H1 (cell line): ENCODE measurements around the gene ST3GAL3. TPM values are rescaled to one million over a fixed set of nuclear protein-coding genes. Genes with fewer than 3 reads are reported as not detected.

Source experiments
- CTCF ChIA-PET: fragments of 300-600 bp; sonication (Branson Sonifier 250); formaldehyde crosslinking; loops from one replicate; lab custom pipeline; 2021; ENCODE audit not compliant: partially characterized antibody; lab: Charles Lee
- POLR2A ChIA-PET: fragments of 300-600 bp; sonication (Branson Sonifier 250); formaldehyde crosslinking; loops from one replicate; lab custom pipeline; 2021; ENCODE audit warnings: inconsistent platforms; ENCODE audit not compliant: partially characterized antibody; lab: Charles Lee
- DNase-seq, 2 experiments: peaks; one replicate each; pipeline versions ENCODE4 v3.0.0 to v3.0.0-alpha.2; 2010 to 2022; ENCODE audit warnings: low spot score in 2 of 2, low read depth in 1 of 2, mixed read lengths in 1 of 2
- FAIRE-seq: peaks from 2 replicates; lab custom pipeline; 2011; peaks lifted over from hg19 to GRCh38; lab: Jason Lieb, UNC
- H2AFZ ChIP-seq: 2 replicates; pipeline ENCODE4 v1.8.1; 2012; ENCODE audit warnings: low read length, inconsistent platforms
- H2AK5ac ChIP-seq: 2 replicates; pipeline ENCODE4 v1.6.1; 2013; ENCODE audit warnings: low read depth, low read length
- H2BK120ac ChIP-seq: replicated peaks from 2 replicates; pipeline ENCODE3; 2013; ENCODE audit warnings: low read depth, low read length, inconsistent platforms
- H2BK12ac ChIP-seq: 2 replicates; pipeline ENCODE4 v1.6.1; 2013; ENCODE audit warnings: low read depth, low read length
- H2BK15ac ChIP-seq: 2 replicates; pipeline ENCODE4 v1.6.1; 2013; ENCODE audit warnings: low read length
- H2BK20ac ChIP-seq: 2 replicates; pipeline ENCODE4 v1.6.1; 2013; ENCODE audit warnings: low read length
- H2BK5ac ChIP-seq: 2 replicates; pipeline ENCODE4 v1.6.1; 2013; ENCODE audit warnings: low read depth, low read length
- H3K14ac ChIP-seq: 2 replicates; pipeline ENCODE4 v1.6.1; 2013; ENCODE audit warnings: inconsistent platforms; ENCODE audit not compliant: insufficient read length
- H3K18ac ChIP-seq: 2 replicates; pipeline ENCODE4 v1.6.1; 2013; ENCODE audit warnings: low read length; ENCODE audit errors: extremely low read depth
- H3K23ac ChIP-seq: 2 replicates; pipeline ENCODE4 v1.6.1; 2013; ENCODE audit warnings: inconsistent platforms; ENCODE audit not compliant: insufficient read length
- H3K23me2 ChIP-seq: 2 replicates; pipeline ENCODE4 v1.6.1; 2013; ENCODE audit warnings: low read depth, low read length
- H3K27ac ChIP-seq: 2 replicates; pipeline ENCODE4 v1.6.1; 2011; ENCODE audit warnings: low read depth, low read length, inconsistent platforms
- H3K27me3 ChIP-seq, 4 experiments: replicated peaks in 1 of 4; 1 replicate in 1 of 4; 2 replicates in 3 of 4; pipeline versions ENCODE4 v1.6.1 to v1.8.1; 2011 to 2013; ENCODE audit warnings: low read length in 3 of 4, mild to moderate bottlenecking in 3 of 4, inconsistent platforms in 2 of 4, mixed read lengths in 2 of 4, moderate library complexity in 1 of 4; ENCODE audit not compliant: control insufficient read depth in 3 of 4, insufficient read depth in 3 of 4; ENCODE audit errors: extremely low read depth in 1 of 4
- H3K36me3 ChIP-seq, 4 experiments: 2 replicates each; pipeline versions ENCODE4 v1.6.1 to v1.8.1; 2011 to 2013; ENCODE audit warnings: mild to moderate bottlenecking in 4 of 4, low read length in 3 of 4, moderate library complexity in 2 of 4, control low read depth in 1 of 4, inconsistent platforms in 1 of 4; ENCODE audit not compliant: insufficient read depth in 4 of 4, control insufficient read depth in 2 of 4
- H3K4ac ChIP-seq: replicated peaks from 2 replicates; pipeline ENCODE3; 2013; ENCODE audit warnings: low read length, low read depth, mixed read lengths, inconsistent platforms; ENCODE audit not compliant: insufficient read length
- H3K4me1 ChIP-seq, 4 experiments: replicated peaks in 1 of 4; 1 replicate in 1 of 4; 2 replicates in 3 of 4; pipeline versions ENCODE4 v1.6.1 to v1.8.1; 2011 to 2013; ENCODE audit warnings: low read length in 3 of 4, inconsistent platforms in 2 of 4, mixed read lengths in 1 of 4; ENCODE audit not compliant: insufficient read depth in 4 of 4, control insufficient read depth in 3 of 4
- H3K4me2 ChIP-seq, 2 experiments: 2 replicates each; pipeline versions ENCODE4 v1.6.1 to v1.8.1; 2011 to 2013; ENCODE audit warnings: low read depth in 2 of 2, low read length in 2 of 2, control low read depth in 1 of 2, inconsistent platforms in 1 of 2, mild to moderate bottlenecking in 1 of 2; ENCODE audit not compliant: insufficient read depth in 1 of 2
- H3K4me3 ChIP-seq, 4 experiments: fragments of 200-600, 300-600 bp in 1 of 4; sonication (generic), shearing (Covaris generic), sonication (Bioruptor Twin) in 1 of 4; 2 replicates each; pipeline versions ENCODE4 v1.5.1 to v1.8.1; 2011 to 2016; ENCODE audit warnings: low read length in 4 of 4, low read depth in 3 of 4, control low read depth in 2 of 4, inconsistent platforms in 2 of 4, mild to moderate bottlenecking in 2 of 4, mixed read lengths in 1 of 4, moderate library complexity in 1 of 4; ENCODE audit not compliant: insufficient read depth in 2 of 4; ENCODE audit errors: extremely low read depth in 1 of 4
- H3K56ac ChIP-seq: replicated peaks from 2 replicates; pipeline ENCODE3; 2013; ENCODE audit warnings: low read depth, mild to moderate bottlenecking, mixed read lengths, low read length, inconsistent platforms; ENCODE audit not compliant: insufficient read length
- H3K79me1 ChIP-seq: 2 replicates; pipeline ENCODE4 v1.6.1; 2013; ENCODE audit warnings: low read depth, low read length, control low read depth
- H3K79me2 ChIP-seq, 2 experiments: 2 replicates each; pipeline versions ENCODE4 v1.6.1 to v1.8.1; 2012 to 2013; ENCODE audit warnings: low read length in 2 of 2, mild to moderate bottlenecking in 2 of 2, inconsistent platforms in 1 of 2; ENCODE audit not compliant: insufficient read depth in 2 of 2, control insufficient read depth in 1 of 2
- H3K9ac ChIP-seq, 4 experiments: replicated peaks in 1 of 4; 1 replicate in 1 of 4; 2 replicates in 3 of 4; pipeline versions ENCODE4 v1.6.1 to v1.8.1; 2011 to 2013; ENCODE audit warnings: low read depth in 3 of 4, low read length in 3 of 4, control low read depth in 2 of 4, mild to moderate bottlenecking in 2 of 4, moderate library complexity in 2 of 4, inconsistent platforms in 1 of 4; ENCODE audit errors: extremely low read depth in 1 of 4
- H3K9me3 ChIP-seq, 2 experiments: 2 replicates each; pipeline versions ENCODE4 v1.6.1 to v1.8.1; 2012 to 2013; ENCODE audit warnings: mild to moderate bottlenecking in 2 of 2, moderate library complexity in 2 of 2, control low read depth in 1 of 2, inconsistent platforms in 1 of 2, low read depth in 1 of 2, low read length in 1 of 2, mixed read lengths in 1 of 2; ENCODE audit not compliant: insufficient read depth in 2 of 2
- H4K20me1 ChIP-seq, 2 experiments: replicated peaks in 1 of 2; 2 replicates each; pipeline versions ENCODE3 to v1.8.1; 2011 to 2013; ENCODE audit warnings: inconsistent platforms in 2 of 2, low read length in 2 of 2, mild to moderate bottlenecking in 1 of 2; ENCODE audit not compliant: insufficient read depth in 2 of 2, control insufficient read depth in 1 of 2
- H4K5ac ChIP-seq: 2 replicates; pipeline ENCODE4 v1.6.1; 2013; ENCODE audit warnings: low read length, low read depth, mixed read lengths, inconsistent platforms; ENCODE audit not compliant: insufficient read length
- H4K8ac ChIP-seq: 2 replicates; pipeline ENCODE4 v1.8.0; 2013; ENCODE audit warnings: mild to moderate bottlenecking, moderate library complexity, low read length, inconsistent platforms; ENCODE audit not compliant: insufficient read depth; ENCODE audit errors: extremely low read depth
- H4K91ac ChIP-seq: replicated peaks from 2 replicates; pipeline ENCODE3; 2013; ENCODE audit warnings: low read length, mixed read lengths, inconsistent platforms; ENCODE audit not compliant: insufficient read length
- ATF2 ChIP-seq: IDR thresholded peaks from 2 replicates; pipeline ENCODE4 v1.6.1; 2012; ENCODE audit warnings: low read length, inconsistent platforms
- BACH1 ChIP-seq: IDR thresholded peaks from 2 replicates; pipeline ENCODE4 v1.6.1; 2012; ENCODE audit warnings: low read length, improper control_type of control experiment
- CHD1 ChIP-seq: IDR thresholded peaks from 2 replicates; pipeline ENCODE4 v1.6.1; 2012; ENCODE audit warnings: low read depth, low read length, improper control_type of control experiment
- SUZ12 ChIP-seq: fragments of 200-600 bp; sonication (generic); IDR thresholded peaks from 2 replicates; pipeline ENCODE4 v1.6.1; 2012; ENCODE audit warnings: mild to moderate bottlenecking, inconsistent platforms, low read length, moderate library complexity, mixed read lengths
- WGBS, 2 experiments: shearing (Covaris generic) in 1 of 2; methylation state at CpG; one replicate each; pipeline versions ENCODE4 v1.1.6 to v1.1.7; 2013 to 2015; ENCODE audit warnings: low lambda C conversion rate in 2 of 2, mixed read lengths in 2 of 2, inconsistent platforms in 1 of 2, low coverage in 1 of 2, missing lambda C conversion rate in 1 of 2; ENCODE audit not compliant: insufficient replicate concordance in 2 of 2, insufficient coverage in 1 of 2, insufficient read length in 1 of 2; ENCODE audit errors: extremely low coverage in 1 of 2, missing lambda C conversion rate in 1 of 2; 5-methylcytosine and 5-hydroxymethylcytosine counted together
- polyA plus RNA-seq, 7 experiments: library from polyadenylated mRNA; depleted of rRNA in 3 of 7; stranded (reverse) in 5 of 7; unstranded in 2 of 7; fragments of >200 nt in 5 of 7; fragments of 200-250 nt in 2 of 7; gene quantifications; 1 replicate in 5 of 7; 2 replicates in 1 of 7; 4 replicates in 1 of 7; pipeline versions ENCODE4 v1.2.1 to v1.2.3, GENCODE V29; 2011 to 2013; ENCODE audit warnings: missing spikeins in 2 of 7, mixed read lengths in 2 of 7
- total RNA-seq: library from RNA; stranded (reverse); fragmentation: NEBNext Ultra II Directional; extraction: Animal tissue kit (Norgen Biotek cat#: 25700); gene quantifications from 2 replicates; pipeline ENCODE4 v1.2.1, GENCODE V29; 2021

Gene ST3GAL3
- total and polyA plus RNA-seq, 2 of the 8 experiments (the other 6 are each of a cell fraction or from before 2014, with no cell fraction given) = 6.8 to 7.0 TPM

GRCh38 chr1:43716559-43717281 is 9.4 kb downstream of the ST3GAL3 start:
- Histone ChIP-seq H3K23ac (no peak overlapping the region), H3K4me1 (no peaks in the 10 kb centered on the region), H3K79me2 (no peaks in the 10 kb centered on the region), H3K4me3 (no peak overlapping the region), H3K9ac (no peak overlapping the region), H3K4ac (no peak overlapping the region), H2BK20ac (no peak overlapping the region), H3K14ac (no peak overlapping the region), H3K79me1 (no peaks in the 10 kb centered on the region; the same call in 1 of the 2 replicates), H4K8ac (no peak overlapping the region), H2BK5ac (no peak overlapping the region), H2BK12ac (no peak overlapping the region), H2BK120ac (no peak overlapping the region), H3K18ac (no peak overlapping the region), H4K91ac (no peak overlapping the region), H3K9me3 (no peaks in the 10 kb centered on the region), H3K4me2 (no peak overlapping the region), H3K27ac (no peak overlapping the region), H2AFZ (no peak overlapping the region), H4K5ac (no peak overlapping the region), H3K56ac (no peak overlapping the region), H4K20me1 (peaks cover 0 to 3% of the 10 kb centered on the region in 2 experiments), H2AK5ac (no peak overlapping the region), H3K36me3 (no peaks in the 10 kb centered on the region), H3K27me3 (no peaks in the 10 kb centered on the region), H2BK15ac (no peak overlapping the region), H3K23me2 (no peaks in the 10 kb centered on the region)
- WGBS, 2 experiments = 88% methylated on average over 15 of the region's 15 CpGs; no CpG with 5 or more reads in 1 of the 2 experiments
- POLR2A ChIA-PET = interaction anchor here (0.5 kb wide), 1 partner anchor 272 kb away, joined by 3 read pairs; no protein-coding TSS in a partner anchor
- FAIRE-seq = no peak
- CTCF ChIA-PET = interaction anchor here (1.3 kb wide), 1 partner anchor 218 kb away, joined by 3 read pairs; no protein-coding TSS in a partner anchor
- TF ChIP-seq CHD1 (no peak), ATF2 (no peak), SUZ12 (no peak), BACH1 (no peak)
- no peak for DNase-seq
